ENCODE data around the gene DTX1.

DTX1 gene

DNA sequence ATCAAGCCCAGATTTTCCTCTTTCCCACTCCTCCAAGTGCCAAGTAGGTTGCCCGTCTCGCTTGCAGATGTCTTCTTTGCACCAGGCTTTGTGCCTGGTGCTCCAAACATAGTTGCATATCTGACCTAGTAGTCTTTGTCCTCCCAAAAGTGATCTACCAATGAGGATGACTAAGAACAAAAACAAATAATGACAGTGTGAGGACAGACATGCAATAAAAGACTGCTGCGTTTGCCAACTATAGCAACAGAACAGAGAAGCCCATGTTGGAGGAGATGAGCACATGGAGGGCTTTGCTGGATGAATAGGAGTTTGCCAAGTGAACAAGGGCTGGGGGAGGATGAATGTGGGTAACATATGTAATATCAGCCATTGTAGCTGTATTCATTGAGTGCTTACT is 15.6 kb downstream of the DTX1 start:
- no peak for DNase-seq

DNA sequence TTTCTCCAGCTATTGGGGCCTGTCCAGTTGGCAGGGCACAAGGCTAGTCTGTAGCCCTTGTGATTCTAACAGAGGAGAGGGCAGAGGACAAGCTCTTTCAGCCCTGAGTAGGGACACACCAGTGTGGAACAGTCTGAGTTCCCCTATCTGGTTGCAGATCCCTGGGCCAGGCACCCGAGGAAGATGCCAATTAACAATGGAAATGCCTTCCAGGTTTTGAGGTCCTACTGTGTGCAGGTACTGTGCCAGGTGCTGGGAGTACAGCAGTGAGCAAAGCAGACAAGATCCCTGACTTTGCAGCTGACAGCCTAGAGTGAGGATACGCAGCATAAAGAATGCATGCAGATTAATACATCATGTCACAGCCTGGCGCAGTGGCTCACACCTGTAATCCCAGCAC is 17.1 kb downstream of the DTX1 start:
- no peak for DNase-seq

DNA sequence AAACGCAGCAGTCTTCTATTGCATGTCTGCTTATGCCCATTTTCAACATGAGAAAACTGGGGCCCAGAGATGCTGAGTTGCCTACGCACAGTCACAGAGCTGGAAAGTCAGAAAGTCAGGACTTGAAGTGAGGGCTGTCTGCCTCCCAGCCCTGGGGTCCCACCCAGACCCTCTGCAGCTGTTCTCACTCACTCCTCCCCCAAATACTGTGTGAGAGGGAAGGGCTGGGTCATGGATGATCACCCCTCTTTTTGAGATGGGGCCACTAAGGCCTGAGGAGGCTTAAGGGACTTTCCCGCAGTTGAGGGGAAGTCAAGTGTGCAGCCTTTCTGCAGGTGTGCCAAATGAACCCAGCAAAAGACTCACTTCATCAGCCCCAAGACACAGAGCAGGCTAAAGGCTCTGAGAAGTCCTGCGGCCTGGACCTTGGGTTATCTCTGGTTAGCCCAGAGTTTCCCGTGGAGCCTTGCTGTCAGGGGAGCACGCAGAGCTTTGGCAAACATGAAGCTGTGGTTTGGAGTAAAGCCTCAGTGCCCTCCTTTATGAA is 18.7 kb downstream of the DTX1 start:
- no peak for DNase-seq

DNA sequence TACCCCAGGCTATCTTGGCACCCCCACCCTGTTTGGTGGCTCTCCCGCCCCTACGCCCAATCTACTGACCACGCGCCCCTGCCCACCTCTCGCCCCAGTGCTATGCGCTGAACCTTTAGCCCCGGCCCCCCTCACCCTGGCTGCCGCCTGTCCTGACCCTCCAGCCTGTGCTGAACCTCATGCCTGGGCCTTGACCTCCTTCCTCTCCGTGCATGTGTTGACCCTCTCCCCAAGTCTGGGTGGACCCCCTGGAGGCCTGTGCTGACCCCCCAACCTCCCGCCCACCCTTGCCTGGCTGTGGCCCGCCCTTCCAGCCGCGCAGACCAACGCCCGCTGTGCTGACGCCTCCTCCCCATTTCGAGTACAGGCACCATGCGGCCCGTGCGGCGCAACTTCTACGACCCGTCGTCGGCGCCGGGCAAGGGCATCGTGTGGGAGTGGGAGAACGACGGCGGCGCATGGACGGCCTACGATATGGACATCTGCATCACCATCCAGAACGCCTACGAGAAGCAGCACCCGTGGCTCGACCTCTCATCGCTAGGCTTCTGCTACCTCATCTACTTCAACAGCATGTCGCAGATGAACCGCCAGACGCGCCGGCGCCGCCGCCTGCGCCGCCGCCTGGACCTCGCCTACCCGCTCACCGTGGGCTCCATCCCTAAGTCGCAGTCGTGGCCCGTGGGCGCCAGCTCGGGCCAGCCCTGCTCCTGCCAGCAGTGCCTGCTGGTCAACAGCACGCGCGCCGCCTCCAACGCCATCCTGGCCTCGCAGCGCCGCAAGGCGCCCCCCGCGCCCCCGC is 20.7 kb downstream of the DTX1 start:
- no peak for DNase-seq

DNA sequence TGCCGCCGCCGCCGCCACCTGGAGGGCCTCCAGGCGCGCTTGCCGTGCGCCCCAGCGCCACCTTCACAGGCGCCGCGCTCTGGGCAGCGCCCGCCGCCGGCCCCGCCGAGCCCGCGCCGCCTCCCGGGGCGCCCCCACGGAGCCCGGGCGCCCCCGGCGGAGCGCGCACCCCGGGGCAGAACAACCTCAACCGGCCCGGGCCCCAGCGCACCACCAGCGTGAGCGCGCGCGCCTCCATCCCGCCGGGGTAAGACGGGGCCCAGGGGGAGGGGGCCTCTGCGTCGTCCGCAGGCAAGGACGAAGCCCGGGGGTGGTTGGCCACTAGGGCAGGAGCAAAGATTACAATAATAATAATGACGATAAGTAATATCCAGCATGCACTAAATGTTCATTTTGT is 21.3 kb downstream of the DTX1 start:
- DNase-seq: no peak

DNA sequence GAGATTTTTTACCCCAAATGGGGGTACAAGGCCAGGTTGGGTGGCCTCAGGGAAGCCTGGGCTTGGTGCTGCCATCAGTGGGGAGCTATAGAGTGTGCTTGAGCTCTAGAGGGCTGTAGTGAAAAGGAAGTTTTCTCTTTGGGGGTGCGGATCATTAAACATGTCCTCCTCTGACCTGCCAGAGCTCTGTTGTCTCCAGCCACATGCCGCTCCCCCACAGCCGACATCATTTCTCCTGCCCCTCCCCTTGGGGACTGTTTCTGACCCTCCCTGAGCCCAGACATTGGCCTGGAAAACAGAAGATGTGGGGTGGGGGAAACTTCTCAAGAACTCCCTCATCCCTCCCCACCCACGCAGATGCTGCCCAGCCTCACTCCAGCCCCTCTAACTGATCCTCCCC is 25.3 kb downstream of the DTX1 start:
- no peak for DNase-seq

DNA sequence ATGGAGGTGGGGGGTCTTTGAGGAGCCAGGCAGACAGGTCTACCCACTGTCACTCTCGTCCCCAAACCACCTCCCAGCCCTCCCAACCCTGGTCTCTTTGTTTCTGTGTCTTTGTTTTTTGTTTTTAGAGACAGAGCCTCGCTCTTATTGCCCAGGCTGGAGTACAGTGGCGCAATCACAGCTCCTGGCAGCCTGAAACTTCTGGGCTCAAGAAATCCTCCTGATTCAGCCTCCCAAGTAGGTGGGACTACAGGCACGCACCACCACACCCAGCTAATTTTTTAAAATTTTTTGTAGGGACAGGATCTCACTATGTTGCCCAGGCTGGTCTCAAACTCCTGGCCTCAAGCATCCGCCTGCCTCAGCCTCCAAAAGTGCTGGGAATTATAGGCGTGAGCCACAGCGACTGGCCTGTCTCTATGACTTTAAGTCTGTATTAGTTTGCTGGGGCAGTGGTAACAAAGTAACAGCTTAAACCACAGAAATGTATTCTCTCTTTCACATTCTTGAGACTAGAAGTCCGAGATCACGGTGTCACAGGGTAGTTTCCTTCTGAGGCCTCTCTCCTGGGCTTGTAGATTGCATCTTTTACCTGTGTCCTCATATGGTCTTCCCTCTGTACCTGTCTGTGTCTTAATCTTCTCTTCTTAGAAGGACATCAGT is 26.1 kb downstream of the DTX1 start:
- no peak for DNase-seq

DNA sequence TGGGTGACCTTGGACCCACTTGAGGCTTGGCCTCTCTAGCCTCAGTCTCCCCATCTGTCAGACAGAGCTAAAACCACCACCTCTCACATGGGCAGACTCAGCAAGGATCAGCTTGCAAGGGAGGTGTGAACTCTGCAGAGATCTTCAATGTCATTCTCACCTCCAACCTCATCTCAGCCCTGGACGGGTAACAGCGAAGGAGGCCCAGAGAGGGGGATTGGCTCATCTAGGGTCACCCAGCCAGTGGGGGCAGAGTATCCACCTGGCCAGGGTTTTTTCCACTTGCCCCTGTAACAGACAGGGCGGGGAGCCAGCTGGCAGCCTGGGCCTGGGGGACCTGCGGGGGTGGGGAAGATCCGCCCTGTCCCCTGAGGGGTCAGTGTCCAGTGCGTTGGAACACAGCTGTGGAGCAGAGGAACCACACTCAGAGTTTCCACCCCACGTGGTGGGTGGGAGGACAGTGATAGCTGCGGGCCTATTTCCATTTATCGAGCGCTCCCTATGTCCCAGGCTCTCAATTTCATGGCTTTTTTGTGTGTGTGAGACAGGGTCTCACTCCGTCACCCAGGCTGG is 27.4 kb downstream of the DTX1 start:
- DNase-seq: no peak

DNA sequence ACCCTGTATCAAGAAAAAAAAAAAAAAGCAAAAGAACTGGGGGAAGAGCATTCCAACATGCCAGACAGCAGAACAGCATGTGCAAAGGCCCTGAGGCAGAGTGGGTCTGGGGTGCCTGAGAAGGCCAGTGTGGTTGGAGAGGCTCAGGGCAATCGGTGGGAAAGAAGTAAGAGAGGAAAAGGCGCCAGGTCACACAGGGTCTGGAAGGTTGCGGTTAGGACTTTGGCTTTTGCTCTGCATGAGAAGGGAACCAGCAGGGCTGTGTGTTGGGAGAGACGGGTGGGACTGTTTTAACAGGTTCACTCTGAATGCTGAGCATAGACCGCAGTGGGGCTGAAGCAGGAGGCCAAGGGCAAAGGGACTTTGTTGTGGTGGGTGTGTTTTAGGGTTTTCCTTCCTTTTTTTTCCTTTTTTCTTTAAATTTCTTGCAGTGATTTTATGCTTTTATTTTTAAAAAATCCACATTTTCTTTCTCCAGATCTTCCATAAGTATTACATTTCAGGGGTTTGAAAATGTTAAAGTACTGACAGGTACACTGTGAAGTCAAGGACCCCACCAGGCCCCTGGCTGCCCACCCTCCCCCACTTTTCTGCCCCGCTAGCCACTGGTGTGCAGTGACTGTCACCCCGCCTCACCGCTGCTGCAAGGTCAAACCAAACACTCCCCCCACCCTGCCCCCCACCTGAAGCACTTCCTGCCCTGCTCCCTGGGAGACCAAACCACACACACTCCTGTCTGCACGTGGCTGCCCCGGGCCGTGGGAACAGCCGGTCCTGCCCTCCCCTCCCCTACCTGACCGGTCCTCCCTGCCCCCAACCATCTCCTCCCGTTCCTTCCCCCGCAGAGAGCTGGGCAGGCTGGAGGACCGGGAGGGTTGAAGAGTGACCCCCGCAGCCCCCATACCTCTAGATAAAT is 30.0 kb downstream of the DTX1 start:
- DNase-seq: no peak

DNA sequence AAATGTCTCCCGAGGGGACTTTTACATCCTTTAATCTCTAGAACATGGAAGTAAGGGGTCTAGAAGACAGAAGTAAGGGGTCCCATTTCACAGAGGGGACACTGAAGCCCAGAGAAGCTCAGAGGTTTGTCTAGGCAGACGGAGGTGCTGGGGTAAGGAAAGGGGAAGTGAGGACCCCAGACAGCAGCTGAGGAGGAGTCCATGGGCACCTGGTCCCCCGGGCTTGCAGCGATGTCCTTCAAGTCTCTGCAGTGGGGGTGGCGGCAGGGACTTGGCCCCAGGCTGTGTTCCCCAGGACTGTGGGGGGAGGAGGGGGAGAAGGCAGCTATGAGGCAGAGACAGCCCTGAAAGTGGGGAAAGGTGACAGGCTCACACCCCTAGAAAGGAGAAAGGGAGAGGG is 30.7 kb downstream of the DTX1 start:
- no peak for DNase-seq

DNA sequence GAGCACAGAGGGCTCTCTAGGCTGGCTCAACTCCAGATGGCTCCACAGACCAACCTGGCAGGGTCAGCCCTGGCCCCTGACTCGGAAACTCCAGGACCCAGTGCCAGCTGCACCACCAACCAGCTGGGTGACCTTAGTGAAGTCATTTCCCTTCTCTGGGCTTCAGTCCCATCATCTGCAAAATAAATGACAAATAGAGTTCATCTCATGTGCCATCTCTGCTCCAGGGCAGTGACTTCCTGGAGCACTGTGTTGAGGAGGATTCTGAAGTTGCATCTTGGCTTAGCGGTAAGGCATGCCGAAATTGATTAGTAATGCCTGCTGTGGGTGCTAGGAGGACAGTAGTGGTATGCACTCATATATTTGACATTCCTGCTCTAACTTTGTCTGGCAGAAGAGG is 31.5 kb downstream of the DTX1 start:
- DNase-seq: no peak

DNA sequence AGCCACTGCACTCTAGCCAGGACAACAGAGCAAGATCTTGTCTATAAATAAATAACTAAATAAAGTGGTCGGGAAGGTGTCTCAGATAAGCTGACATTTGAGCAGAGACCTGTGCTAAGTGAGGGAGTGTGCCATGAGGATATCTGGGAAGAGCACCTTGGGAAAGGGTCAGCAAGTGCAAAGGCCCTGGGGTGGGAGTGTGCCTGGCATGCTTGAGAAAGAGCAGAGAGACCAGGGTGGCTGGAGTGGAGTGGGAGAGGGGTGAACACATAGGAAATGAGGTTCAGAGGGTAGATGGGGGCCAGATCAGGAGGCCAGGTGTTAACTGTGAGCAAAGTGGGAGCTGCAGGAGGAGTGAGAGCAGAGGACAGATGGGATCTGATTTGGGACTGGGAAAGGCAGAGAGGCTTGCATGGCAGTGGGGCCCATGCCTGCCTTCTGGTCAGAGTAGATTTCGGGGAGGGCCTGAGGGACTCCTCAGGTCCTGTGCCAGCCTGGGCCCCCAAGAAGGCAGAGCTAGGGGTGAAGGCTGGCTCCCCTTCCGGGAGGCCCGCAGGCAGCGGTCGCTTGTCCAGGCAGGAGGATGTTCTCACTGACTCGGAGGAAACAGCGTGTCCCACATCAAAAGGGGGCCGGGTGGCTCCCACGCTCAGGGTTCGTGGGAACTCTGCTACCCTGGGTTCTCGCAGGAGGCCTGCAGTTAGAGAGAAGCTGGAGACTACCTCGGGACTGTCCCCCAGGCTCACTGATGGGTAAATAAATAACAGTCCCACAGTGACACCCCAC is 32.6 kb downstream of the DTX1 start:
- DNase-seq: no peak

DNA sequence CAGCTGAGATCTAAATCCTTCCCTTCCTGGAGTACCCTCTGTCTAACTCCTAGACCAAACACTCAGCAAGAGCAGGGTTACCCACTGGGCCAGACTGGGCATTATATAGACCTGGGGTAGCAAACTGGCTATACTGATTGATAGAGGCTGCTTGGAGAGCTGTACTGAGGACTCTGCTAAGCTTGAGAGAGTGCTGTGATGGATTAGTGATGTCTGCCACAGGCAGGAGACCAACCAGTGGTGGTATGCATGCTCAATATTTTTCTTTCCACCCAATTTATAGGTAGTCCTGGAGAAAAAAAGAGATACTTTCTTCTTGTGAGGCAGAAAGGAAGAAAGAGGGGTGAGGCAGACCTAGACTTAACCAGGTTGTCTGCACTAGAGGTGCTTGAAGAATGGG is 33.3 kb downstream of the DTX1 start:
- DNase-seq: no peak

DNA sequence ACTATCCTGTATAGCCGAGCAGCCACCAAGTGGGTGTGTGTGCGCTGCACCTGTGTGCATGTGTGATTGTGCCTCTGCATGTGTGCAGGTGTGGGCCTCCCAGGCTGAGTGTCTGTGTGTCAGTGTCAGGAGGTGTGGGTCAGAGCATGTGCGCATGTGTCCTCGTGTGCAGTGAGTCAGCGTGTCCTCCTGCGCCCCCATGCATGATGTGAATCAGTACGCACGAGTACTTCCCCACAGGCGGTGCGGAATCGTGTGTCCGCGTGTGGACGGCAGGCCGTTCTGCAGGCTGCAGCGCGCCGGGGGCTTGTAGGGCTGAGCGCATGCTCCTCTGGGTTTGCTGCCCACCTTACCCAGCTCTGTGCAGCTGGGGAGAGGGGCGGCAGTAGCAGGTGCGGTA is 34.2 kb downstream of the DTX1 start:
- DNase-seq: no peak

DNA sequence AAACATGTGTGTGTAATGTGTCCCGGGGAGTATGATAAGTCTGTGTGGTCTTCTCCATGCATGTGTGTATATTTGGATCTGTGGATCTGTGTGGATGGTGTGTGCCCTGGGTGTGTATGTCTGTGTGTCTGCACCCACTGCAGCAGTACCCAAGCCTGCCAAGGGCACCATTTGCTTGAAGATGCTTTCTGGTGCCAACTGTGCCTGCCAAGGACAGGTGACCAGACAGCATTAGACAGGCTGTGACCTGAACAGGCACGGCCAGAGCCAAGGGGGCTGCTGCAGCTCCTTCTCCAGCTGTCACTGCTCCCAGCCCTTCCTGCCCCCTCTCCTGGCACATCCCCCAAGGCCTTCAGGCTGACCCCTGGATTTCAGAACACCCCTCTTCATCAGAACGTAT is 35.0 kb downstream of the DTX1 start:
- no peak for DNase-seq

DNA sequence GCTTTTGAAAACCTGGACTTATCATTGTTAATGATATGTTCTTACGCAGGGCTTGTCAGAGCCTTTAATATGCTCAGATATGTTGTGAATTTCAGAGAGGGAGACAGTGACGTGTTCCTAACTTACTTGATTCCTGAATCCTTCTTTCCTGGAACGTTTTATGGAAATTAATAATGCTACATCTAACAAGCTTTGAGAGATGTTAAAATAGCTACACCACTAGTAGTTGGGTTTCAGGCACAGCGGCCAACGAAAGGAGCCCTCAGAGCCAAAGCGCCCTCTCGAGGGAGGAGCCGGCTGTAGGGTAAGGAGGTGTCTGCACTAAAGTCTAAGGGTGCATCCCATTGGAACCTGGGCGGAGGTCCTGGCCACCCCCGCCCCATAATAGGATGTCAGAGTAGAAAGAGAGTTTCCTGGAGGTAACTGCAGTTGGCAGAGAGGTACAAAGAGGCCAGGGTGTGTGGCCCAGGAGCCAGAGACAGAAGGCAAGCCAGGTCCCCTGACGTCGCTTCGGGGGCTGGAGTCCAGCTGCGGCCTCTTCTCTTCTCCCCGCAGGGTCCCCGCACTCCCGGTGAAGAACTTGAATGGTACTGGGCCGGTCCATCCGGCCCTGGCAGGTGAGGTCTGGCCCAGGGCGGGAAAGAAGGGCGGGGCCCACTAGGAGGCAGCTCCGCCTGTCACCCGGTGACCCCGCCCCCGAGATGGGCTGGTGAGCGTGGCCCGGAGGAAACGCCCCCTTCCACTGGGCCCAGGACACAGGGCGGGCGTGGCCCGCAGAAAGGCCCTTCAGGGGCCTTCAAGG is 36.3 kb downstream of the DTX1 start:
- peak; percentile 25 for DNase-seq

DNA sequence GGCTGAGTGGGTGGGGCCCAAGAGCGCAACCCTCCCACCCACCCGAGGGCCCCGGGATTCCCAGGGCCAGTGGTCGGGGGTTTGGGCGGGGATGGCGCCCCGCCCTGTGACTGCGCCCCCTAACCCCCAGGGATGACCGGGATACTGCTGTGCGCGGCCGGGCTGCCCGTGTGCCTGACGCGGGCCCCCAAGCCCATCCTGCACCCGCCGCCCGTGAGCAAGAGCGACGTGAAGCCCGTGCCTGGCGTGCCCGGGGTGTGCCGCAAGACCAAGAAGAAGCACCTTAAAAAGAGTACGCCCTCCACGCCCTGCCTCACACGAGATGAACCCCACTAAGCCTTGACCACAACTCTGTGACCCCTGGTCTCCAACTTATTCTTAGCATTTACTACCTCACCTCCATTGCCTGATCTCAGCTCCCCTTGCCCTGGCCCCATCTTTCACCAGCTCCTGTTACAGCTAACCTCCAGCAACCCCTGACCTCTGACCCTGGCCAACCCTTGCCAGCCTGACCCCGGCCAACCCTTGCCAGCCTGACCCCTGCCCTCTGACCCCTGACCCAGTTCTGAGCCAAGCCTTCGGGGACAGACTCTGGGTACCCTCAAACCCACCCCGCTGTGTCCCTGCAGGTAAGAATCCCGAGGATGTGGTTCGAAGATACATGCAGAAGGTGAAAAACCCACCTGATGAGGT is 37.0 kb downstream of the DTX1 start:
- no peak for DNase-seq

DNA sequence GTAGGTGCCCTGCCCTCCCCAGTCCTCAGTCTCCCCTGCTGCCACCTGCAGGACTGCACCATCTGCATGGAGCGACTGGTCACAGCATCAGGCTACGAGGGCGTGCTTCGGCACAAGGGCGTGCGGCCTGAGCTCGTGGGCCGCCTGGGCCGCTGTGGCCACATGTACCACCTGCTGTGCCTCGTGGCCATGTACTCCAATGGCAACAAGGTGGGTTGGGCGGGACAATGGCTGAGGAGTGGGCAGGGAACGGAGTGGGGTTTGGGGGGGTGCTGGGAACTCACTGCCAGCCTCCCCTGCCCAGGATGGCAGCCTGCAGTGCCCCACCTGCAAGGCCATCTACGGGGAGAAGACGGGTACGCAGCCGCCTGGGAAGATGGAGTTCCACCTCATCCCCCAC is 38.2 kb downstream of the DTX1 start:
- no peak for DNase-seq

DNA sequence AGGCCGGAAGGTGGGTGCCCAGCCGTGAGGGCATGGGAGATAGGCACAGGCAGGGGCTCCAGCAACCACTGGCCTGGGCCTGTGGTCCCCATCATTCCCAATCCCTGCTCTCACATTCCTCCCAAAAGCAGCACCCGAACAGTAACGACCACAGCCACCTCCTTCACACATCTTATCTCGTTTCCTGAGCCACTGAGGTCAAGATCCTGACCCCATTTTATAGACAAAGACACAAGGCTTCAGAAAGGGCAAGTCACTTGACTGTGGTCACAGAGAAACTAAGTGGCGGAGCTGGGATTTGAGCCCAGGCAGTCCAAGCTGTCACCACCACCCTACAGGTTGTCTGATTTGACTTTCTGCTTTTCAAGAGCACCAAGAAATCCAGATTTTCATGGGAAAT is 38.9 kb downstream of the DTX1 start:
- DNase-seq: no peak

DNA sequence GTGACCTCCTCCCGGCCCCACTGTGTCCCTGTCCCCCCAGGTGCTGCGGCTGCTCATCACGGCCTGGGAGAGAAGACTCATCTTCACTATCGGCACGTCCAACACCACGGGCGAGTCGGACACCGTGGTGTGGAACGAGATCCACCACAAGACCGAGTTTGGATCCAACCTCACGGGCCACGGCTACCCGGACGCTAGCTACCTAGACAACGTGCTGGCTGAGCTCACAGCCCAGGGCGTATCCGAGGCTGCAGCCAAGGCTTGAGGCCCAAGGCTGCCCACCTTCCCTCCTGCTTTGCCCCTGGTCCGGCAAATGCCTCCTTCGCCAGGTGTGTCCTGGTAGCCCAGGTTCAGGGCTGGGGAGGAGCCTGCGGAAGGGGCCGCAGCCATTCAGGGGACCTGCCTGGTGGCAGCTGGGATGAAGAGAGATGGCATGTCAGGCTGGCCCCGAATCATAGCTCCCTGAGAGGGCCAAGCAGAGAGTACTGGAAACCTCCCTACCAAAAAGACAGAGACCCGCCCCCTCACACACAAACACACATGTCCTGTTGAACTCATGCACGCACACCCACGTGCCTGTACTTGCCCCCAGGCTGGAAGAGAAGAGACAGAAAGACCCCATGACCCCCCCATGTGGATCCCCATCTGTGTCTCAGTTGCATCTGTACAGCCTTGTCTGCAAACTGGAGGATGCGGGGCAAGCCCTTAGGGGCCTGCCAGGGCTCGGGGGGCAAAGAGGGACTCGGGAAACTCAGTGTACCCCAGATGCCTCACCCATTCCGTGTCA is 40.3 kb downstream of the DTX1 start:
- DNase-seq: no peak
